ENCODE data around the gene AGPAT2.

Gene AGPAT2

GRCh38 chr9:136686794-136687711, at the start of gene AGPAT2:
TSS of gene AGPAT2 (minus strand) at chr9:136687457. CDS start at chr9:136687357, 100 bp downstream.
- DNase-seq = peak; percentile 54

- DNase-seq = no peak
Measured at GRCh38 chr9:136735812-136736480, 48.7 kb upstream of the AGPAT2 start.

DNA sequence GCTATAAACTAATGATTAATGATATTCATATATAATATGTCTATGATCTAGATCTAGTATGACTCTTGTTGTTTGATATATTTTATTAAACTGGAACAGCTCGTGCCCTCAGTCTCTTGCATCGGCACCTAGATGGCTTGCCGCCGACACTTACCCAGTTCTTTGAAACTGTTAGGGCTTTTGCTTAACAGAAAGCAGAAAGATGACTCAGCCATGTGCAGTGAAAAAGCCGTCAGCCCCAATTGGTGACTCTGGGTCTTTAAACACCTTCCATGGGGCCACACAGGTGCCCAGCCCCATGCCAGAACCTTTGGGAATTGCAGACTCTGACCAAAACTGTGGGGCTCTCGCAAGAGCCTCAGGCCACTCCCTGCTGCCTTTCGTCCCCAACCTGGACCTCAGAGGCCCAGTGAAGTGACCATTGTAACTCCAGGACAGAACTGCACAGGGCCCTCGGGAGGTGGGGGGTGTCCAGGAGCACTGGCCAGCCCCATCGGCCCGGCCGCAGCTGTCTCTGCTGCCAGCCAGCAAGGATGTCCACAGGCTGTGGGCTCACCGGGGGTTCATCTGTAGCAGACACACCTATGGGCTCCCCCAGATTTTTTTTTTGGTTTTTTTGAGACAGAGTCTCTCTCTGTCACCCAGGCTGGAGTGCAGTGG, 47.7 kb upstream of the AGPAT2 start:
- no peak for DNase-seq

DNA sequence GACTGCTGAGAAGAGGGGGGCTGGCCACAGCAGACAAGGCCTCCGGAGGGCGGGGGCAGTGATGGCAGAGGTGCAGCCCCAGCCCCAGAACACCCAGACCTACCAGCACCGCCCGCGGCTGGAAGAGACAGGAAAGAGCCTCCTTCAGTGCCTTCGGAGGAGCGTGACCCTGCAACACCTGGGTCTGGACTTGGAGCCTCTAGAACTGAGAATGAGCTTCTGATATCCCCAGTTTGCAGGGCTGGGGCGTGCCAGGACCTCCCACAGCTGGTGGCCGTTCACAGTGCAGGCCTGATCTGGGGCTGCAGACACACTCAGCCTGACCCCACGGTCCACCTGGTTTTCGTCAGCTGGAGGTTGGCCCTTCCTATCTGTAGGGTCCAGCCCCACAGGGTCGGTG, 46.4 kb upstream of the AGPAT2 start:
- no peak for DNase-seq

- no peak for DNase-seq
Measured at GRCh38 chr9:136732444-136733178, 45.4 kb upstream of the AGPAT2 start.

DNA sequence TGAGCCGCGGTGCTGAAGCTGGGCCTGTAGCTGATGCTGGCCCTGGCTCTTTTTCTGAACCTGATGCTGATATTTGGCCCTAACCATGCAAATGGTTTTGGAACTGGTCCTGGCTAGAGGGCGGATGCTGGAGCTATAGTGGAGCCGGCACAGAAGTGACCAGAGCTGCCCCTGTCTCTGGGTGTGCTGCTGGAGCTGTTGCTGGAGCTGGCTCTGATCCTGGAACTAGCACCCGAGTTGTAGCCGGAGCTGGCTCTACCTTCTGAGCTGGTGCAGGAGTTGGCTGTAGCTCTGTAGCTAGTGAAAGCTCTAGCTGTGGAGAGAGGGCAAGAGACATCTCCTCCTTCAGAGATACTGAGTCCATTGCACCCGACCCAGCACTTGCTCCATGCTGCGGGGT, 42.7 kb upstream of the AGPAT2 start:
- DNase-seq = no peak

DNA sequence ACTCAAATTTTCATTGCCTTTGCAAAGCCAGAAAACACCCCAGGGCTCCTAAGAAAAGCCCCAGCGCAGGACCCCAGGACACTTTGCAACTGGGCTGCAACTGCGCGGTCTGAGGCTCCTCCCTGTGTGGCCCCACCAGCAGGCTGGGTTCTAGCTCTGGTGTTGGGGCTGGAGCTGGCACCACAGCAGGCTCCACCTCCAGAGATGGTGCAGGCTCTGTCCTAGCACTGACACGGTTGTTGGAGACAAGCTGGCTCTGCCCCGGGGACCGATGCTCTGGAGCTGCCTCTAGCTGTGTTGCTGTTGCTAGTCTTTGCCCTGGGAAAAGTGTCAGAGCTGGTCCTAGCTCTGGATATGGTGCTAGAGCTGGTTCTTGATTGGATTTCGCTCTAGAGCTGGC, 41.9 kb upstream of the AGPAT2 start:
- peak; percentile 18 for DNase-seq

DNA sequence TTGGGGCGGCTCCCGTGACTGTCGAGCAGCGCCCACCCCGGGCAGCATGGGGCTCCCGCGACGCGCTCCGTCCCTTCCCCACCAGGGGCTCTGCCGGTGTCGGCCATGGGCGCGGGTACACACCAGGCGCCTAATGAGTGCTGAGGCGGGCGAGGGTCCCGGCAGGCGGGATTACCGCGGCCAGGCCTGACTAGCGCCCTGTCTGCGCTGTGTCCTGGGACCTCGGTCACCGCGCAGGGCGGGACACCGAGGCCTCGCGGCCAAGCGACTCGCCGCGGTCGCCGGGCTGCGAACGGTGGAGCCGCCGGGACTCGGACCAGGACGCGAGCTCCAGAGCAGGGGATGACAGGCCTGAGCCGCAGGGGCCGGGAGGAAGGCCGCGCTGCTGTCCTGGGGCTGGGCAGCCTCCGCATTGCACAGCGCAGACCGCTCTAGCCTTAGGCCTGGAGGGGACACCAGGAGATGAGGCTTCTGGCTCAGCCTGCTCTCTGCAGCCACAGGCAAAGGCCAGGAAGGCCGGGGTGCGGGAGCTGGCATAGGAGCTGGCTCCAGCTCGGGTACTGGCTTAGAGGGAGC, 41.4 kb upstream of the AGPAT2 start:
- no peak for DNase-seq

- peak; percentile 45 for DNase-seq
Measured at GRCh38 chr9:136728080-136728547, 40.9 kb upstream of the AGPAT2 start.

GRCh38 chr9:136726631-136727191, 39.5 kb upstream of the AGPAT2 start:
- no peak for DNase-seq

DNA sequence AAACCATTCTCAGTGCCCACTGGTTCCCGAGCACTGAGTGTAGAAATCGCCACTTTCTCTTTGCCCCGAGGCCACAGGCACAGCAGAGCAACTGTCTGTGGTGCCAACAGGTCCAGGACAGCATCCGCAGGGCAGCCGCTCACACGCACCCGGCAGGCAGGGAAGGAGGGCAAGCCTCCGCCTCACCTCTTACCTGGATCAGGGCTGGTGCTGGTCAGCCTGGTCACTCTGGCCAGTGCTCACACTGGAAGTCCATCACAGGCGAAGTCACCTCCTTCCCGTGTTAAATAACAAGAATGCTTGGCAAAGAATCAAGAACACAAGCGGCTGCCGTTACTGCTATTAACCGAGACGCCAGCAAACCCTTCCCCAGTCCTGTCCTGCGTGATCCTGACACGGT, 38.9 kb upstream of the AGPAT2 start:
- DNase-seq = no peak

GRCh38 chr9:136725612-136726011, 38.4 kb upstream of the AGPAT2 start:
- no peak for DNase-seq

GRCh38 chr9:136724772-136725171, 37.5 kb upstream of the AGPAT2 start:
- DNase-seq = no peak

DNA sequence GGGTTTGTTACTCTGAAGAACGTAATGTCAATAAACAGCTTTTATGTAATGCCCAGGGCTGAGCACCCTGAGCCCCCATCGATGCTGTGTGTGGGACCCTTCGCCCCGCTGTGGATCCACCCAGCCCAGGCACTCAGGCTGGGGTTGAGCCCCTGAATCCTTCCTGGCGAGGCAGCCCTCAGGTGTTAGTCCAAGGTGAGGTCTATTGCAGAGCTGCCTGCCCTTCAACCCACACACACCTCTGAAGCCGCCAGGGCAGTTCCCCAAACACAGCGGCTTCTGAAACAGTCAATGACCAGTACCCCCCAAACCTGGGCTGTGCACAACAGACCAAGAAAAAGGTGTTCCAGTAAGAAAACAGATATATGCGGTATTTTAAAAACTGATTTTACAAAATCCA, 36.7 kb upstream of the AGPAT2 start:
- no peak for DNase-seq

DNA sequence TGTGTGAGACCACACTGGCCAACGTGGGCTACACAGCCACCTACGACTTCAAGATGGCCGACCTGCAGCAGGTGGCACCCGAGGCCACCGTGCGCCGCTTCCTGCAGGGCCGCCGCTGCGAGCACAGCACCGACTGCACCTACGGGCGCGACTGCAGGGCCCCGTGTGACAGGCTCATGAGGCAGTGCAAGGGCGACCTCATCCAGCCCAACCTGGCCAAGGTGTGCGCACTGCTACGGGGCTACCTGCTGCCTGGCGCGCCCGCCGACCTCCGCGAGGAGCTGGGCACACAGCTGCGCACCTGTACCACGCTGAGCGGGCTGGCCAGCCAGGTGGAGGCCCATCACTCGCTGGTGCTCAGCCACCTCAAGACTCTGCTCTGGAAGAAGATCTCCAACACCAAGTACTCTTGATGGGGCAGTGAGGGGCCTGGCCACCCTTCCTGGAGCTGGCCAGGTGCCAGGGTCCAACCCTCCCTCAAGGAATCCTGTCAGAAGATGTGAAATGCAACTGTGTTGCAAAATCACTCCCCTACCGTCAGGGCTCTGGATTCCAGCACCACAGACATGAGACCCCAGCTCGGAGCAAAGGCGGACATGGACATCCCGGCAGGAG, 36.2 kb upstream of the AGPAT2 start:
- DNase-seq = no peak

- no peak for DNase-seq
Measured at GRCh38 chr9:136722969-136723356, 35.7 kb upstream of the AGPAT2 start.

DNA sequence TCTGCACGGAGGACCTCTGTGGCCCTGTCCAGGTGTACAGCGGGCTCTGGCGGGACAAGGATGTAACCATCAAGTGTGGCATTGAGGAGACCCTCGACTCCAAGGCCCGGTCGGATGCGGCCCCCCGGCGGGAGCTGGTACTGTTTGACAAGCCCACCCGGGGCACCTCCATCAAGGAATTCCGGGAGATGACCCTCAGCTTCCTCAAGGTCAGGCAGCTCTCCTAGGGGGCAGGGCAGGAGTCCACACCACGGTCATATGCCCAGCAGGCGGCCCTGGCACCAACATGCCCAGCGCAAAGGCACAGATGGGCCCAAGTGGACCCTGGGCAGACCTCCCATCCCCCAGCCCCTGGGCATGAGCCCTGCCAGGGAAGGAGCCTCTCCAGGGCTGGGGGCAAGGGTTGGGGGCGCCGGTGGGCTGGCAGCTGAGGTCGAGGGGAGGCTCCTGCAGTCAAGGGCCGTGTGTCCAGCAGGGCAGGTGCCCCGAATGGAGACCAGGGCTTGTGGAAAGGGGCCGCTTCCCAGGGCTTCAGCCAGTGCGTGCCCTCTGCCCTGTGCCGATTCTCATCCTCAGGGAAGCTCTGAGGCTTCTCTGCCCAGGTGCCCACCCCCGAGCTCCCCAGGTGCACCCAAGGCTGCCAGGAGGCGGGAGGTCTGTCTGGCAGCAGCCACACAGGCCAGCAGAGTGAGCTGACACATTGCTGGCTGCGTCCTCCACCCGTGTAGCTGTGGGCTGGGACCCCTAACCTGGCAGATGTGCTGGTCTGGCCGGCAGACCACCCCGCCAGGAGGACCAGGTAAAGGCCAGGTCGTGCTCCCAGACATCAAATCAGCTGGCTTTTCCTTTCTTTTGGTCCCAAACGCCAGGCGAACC, 35.1 kb upstream of the AGPAT2 start:
- no peak for DNase-seq

- no peak for DNase-seq
Measured at GRCh38 chr9:136721339-136722092, 34.3 kb upstream of the AGPAT2 start.

GRCh38 chr9:136720898-136721338, 33.7 kb upstream of the AGPAT2 start:
- no peak for DNase-seq
